MM.1S (cell line): Measurements from ENCODE around the gene PARD6B.

Experiments used
- EZH2 ChIP-seq: fragments of 300-600 bp; sonication (generic); optimal IDR thresholded peaks from 2 replicates; pipeline ENCODE3; 2017; ENCODE audit warnings: low read depth, mild to moderate bottlenecking, antibody characterized with exemption, low read length, mixed read lengths
- EZH2phosphoT487 ChIP-seq: fragments of 300-600 bp; sonication (generic); IDR thresholded peaks from 2 replicates; pipeline ENCODE4 v1.6.1; 2018; ENCODE audit warnings: antibody characterized with exemption, low read length
- TF ChIP-seq, protein P1 (sequence below): fragments of 300-600 bp; sonication (generic); IDR thresholded peaks from 2 replicates; pipeline ENCODE4 v1.5.1; 2016; ENCODE audit warnings: antibody characterized with exemption, low read length, mixed read lengths

DNA sequence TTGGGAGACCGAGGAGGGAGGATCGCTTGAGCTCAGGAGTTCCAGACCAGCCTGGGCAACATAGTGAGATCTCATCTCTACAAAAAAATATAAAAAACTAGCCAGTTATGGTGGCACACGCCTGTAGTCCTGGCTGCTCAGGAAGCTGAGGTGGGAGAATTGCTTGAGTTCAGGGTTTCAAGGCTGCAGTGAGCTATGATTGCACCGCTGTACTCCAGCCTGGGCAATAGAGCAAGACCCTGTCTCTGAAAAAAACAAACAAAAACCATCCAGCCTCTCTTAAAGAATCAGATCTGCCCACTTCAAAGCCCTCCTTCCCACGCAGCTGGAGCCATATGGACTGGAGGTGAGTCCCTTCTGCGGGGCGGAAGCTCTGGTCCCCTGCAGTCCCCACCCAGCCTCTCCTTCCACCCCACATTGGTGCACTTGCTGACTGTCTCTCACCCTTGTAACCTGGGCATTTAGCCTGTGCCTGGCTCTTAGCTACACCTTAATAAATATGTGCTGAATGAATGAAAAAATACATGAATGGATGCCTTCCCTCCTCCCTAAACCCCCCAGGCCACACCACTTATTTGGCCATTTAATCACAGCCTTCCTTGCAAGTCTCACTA lies 7.2 kb upstream of the PARD6B start:
- TF ChIP-seq EZH2 (no peak), EZH2phosphoT487 (no peak)
- TF ChIP-seq, protein P1, sequence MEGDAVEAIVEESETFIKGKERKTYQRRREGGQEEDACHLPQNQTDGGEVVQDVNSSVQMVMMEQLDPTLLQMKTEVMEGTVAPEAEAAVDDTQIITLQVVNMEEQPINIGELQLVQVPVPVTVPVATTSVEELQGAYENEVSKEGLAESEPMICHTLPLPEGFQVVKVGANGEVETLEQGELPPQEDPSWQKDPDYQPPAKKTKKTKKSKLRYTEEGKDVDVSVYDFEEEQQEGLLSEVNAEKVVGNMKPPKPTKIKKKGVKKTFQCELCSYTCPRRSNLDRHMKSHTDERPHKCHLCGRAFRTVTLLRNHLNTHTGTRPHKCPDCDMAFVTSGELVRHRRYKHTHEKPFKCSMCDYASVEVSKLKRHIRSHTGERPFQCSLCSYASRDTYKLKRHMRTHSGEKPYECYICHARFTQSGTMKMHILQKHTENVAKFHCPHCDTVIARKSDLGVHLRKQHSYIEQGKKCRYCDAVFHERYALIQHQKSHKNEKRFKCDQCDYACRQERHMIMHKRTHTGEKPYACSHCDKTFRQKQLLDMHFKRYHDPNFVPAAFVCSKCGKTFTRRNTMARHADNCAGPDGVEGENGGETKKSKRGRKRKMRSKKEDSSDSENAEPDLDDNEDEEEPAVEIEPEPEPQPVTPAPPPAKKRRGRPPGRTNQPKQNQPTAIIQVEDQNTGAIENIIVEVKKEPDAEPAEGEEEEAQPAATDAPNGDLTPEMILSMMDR = no peak
